Omental fat pad (tissue), 4 donors: ENCODE data around the gene NDUFB5. TPM values are rescaled to one million over a fixed set of nuclear protein-coding genes. Genes with fewer than 3 reads are reported as not detected.

ENCODE experiments used
- ATAC-seq: fragments of 150-250 bp; one replicate; pipeline ENCODE4 v1.9.1; 2016; ENCODE audit warnings: mild to moderate bottlenecking, moderate library complexity; ENCODE audit not compliant: low FRiP score
- DNase-seq: peaks from one replicate; pipeline ENCODE4 v3.0.0-alpha.2; 2019; ENCODE audit warnings: low spot score
- total RNA-seq, 4 donors: library from RNA; depleted of rRNA; stranded (reverse); fragments of >200 nt; gene quantifications; one replicate each; pipeline ENCODE4 v1.1.0, GENCODE V29; 2016
- TF ChIP-seq, protein P1 (sequence below), 3 donors: fragments of 450-650 bp; IDR thresholded peaks; one replicate each; pipeline ENCODE4 v1.5.1; 2016 to 2017; ENCODE audit warnings: antibody characterized with exemption in 3 of 3, mild to moderate bottlenecking in 3 of 3, moderate library complexity in 2 of 3

NDUFB5 gene
- total RNA-seq, 4 donors from 2014 or later: 67.3 to 113 (median 106) TPM

- TF ChIP-seq, protein P1, sequence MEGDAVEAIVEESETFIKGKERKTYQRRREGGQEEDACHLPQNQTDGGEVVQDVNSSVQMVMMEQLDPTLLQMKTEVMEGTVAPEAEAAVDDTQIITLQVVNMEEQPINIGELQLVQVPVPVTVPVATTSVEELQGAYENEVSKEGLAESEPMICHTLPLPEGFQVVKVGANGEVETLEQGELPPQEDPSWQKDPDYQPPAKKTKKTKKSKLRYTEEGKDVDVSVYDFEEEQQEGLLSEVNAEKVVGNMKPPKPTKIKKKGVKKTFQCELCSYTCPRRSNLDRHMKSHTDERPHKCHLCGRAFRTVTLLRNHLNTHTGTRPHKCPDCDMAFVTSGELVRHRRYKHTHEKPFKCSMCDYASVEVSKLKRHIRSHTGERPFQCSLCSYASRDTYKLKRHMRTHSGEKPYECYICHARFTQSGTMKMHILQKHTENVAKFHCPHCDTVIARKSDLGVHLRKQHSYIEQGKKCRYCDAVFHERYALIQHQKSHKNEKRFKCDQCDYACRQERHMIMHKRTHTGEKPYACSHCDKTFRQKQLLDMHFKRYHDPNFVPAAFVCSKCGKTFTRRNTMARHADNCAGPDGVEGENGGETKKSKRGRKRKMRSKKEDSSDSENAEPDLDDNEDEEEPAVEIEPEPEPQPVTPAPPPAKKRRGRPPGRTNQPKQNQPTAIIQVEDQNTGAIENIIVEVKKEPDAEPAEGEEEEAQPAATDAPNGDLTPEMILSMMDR (IDR thresholded peaks at IDR 0.05): no peak
- DNase-seq (peak; percentile 28), ATAC-seq (peak; percentile 84)
These were observed 48.0 kb downstream of the NDUFB5 start, which contains the start of gene USP13 for GRCh38 chr3:179652447-179653095. Gene USP13 (plus strand): TSS chr3:179653040. CDS start chr3:179653226, 186 bp downstream.

DNA sequence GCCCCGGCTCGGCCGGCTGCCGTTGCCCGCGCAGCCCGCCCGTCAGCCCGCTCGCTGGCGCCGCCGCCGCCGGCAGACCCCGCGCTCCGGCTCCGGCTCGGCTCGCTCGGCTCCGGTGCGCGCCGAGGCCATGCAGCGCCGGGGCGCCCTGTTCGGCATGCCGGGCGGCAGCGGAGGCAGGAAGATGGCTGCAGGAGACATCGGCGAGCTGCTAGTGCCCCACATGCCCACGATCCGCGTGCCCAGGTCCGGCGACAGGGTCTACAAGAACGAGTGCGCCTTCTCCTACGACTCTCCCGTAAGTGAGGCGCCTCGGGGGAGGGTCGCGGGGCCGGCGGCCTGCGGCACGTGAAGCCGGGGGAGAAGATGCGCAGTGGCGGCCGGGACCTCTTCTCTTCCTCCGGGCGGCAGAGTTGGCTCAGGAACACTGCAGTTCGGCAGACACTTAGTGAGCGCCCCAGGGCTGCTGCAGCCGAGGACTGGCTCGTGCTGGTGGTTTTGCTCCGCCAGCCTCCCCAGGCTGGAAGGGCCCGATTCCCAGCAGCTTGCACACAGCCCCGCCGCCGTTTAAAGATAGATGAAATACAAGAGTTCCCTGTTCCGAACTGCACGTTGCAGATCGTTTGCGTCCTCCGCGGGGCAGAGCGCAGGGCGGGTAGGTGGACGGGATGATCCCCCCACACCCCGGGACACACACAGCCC is 48.7 kb downstream of the NDUFB5 start:
- TF ChIP-seq, protein P1 (IDR thresholded peaks at IDR 0.05): no peak
- peak; percentile 65 for ATAC-seq
- DNase-seq: peak; percentile 36

DNA sequence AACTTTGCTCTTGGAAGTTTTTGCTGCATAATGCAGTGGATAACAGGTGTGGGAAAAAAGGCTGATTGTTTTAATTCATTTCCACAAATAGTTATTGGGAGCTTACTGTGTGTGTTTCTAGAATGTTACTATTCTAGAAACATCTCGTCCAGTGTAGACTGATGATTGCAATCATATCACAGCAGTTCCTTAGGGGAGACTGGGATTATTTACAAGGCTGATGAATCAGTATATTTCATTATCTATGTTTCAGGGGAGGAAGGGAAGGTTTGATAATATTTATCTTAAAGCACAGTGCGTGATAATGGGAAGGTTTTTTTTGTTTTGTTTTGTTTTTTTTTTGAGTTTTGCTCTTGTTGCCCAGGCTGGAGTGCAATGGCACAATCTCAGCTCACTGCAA is 50.6 kb downstream of the NDUFB5 start:
- ATAC-seq (no peak), DNase-seq (no peak)
- TF ChIP-seq, protein P1 (IDR thresholded peaks at IDR 0.05): no peak

GRCh38 chr3:179658606-179659005 is 54.0 kb downstream of the NDUFB5 start:
- DNase-seq (no peak), ATAC-seq (no peak)
- TF ChIP-seq, protein P1 (IDR thresholded peaks at IDR 0.05): no peak

- ATAC-seq: no peak
- TF ChIP-seq, protein P1 (IDR thresholded peaks at IDR 0.05): no peak
- no peak for DNase-seq
These were observed 56.3 kb downstream of the NDUFB5 start for GRCh38 chr3:179660872-179661271.

GRCh38 chr3:179661777-179662176 is 57.2 kb downstream of the NDUFB5 start:
- no peak for DNase-seq
- TF ChIP-seq, protein P1 (IDR thresholded peaks at IDR 0.05): no peak
- ATAC-seq: no peak

GRCh38 chr3:179663093-179663492 is 58.5 kb downstream of the NDUFB5 start:
- DNase-seq (no peak), ATAC-seq (no peak)
- TF ChIP-seq, protein P1 (IDR thresholded peaks at IDR 0.05): no peak
